Mesendoderm (in vitro differentiated cells): Measurements from ENCODE around the gene RAB6B.

ENCODE experiments used
- DNase-seq: peaks from one replicate; pipeline ENCODE4 v3.0.0; 2013
- H2AK5ac ChIP-seq: 2 replicates; pipeline ENCODE4 v1.6.1; 2013; ENCODE audit warnings: low read length, inconsistent platforms
- H2BK120ac ChIP-seq: 2 replicates; pipeline ENCODE4 v1.6.1; 2013; ENCODE audit warnings: low read depth, mild to moderate bottlenecking, low read length, moderate library complexity, mixed read lengths
- H2BK15ac ChIP-seq: replicated peaks from 2 replicates; pipeline ENCODE4 v1.6.1; 2013; ENCODE audit warnings: low read depth, mild to moderate bottlenecking, moderate library complexity
- H2BK5ac ChIP-seq: 2 replicates; pipeline ENCODE4 v1.6.1; 2013; ENCODE audit warnings: low read length, inconsistent platforms
- H3K18ac ChIP-seq: 2 replicates; pipeline ENCODE4 v1.6.1; 2013; ENCODE audit warnings: mild to moderate bottlenecking, low read length, mixed read lengths
- H3K23ac ChIP-seq: one replicate; pipeline ENCODE4 v1.6.1; 2013; ENCODE audit warnings: low read length
- H3K27ac ChIP-seq: 2 replicates; pipeline ENCODE4 v1.5.1; 2013; ENCODE audit warnings: low read depth, mild to moderate bottlenecking, inconsistent platforms, low read length, moderate library complexity
- H3K27me3 ChIP-seq: 2 replicates; pipeline ENCODE4 v1.6.1; 2013; ENCODE audit warnings: low read length, control low read depth, mild to moderate bottlenecking, inconsistent platforms; ENCODE audit not compliant: insufficient read depth, poor library complexity
- H3K36me3 ChIP-seq: 2 replicates; pipeline ENCODE4 v1.6.1; 2013; ENCODE audit warnings: low read length, inconsistent platforms; ENCODE audit not compliant: control insufficient read depth, insufficient read depth
- H3K4ac ChIP-seq: one replicate; pipeline ENCODE4 v1.6.1; 2013; ENCODE audit warnings: low read depth, mild to moderate bottlenecking, low read length, moderate library complexity
- H3K4me1 ChIP-seq: 2 replicates; pipeline ENCODE4 v1.6.1; 2013; ENCODE audit warnings: low read depth, low read length, inconsistent platforms; ENCODE audit not compliant: control insufficient read depth
- H3K4me2 ChIP-seq: 2 replicates; pipeline ENCODE4 v1.6.1; 2013; ENCODE audit warnings: low read length
- H3K4me3 ChIP-seq: 2 replicates; pipeline ENCODE4 v1.5.1; 2013; ENCODE audit warnings: mild to moderate bottlenecking, low read length
- H3K56ac ChIP-seq: one replicate; pipeline ENCODE4 v1.6.1; 2013; ENCODE audit warnings: low read length
- H3K79me1 ChIP-seq: 2 replicates; pipeline ENCODE4 v1.6.1; 2013; ENCODE audit warnings: low read length, inconsistent platforms
- H3K79me2 ChIP-seq: 2 replicates; pipeline ENCODE4 v1.6.1; 2013; ENCODE audit warnings: mild to moderate bottlenecking, low read length; ENCODE audit not compliant: control insufficient read depth, insufficient read depth
- H3K9ac ChIP-seq: 2 replicates; pipeline ENCODE4 v1.6.1; 2013; ENCODE audit warnings: low read length, inconsistent platforms
- H4K5ac ChIP-seq: one replicate; pipeline ENCODE4 v1.6.1; 2013; ENCODE audit warnings: low read length
- H4K8ac ChIP-seq: one replicate; pipeline ENCODE4 v1.6.1; 2013; ENCODE audit warnings: low read depth, mild to moderate bottlenecking, control low read depth, low read length, moderate library complexity
- WGBS: extraction: QIAGEN DNeasy Blood & Tissue Kit; methylation state at CpG from one replicate; pipeline ENCODE4 v1.1.7; 2013; ENCODE audit warnings: low lambda C conversion rate, missing lambda C conversion rate; ENCODE audit not compliant: insufficient coverage; ENCODE audit errors: extremely low coverage; 5-methylcytosine and 5-hydroxymethylcytosine counted together

The RAB6B gene

GRCh38 chr3:133825969-133826727 is 69.5 kb downstream of the RAB6B start:
- Histone ChIP-seq H3K23ac (no peak overlapping the region), H3K4me2 (no peak overlapping the region), H2AK5ac (no peak overlapping the region), H3K27ac (no peak overlapping the region), H2BK5ac (no peak overlapping the region), H3K79me2 (no peaks in the 10 kb centered on the region), H3K27me3 (no peaks in the 10 kb centered on the region), H3K4me1 (peaks cover 4% of the 10 kb centered on the region), H3K36me3 (no peaks in the 10 kb centered on the region), H3K18ac (no peak overlapping the region), H3K9ac (no peak overlapping the region), H3K4me3 (no peak overlapping the region), H3K56ac (no peak overlapping the region), H2BK15ac (no peak overlapping the region), H4K8ac (no peak overlapping the region), H2BK120ac (no peak overlapping the region), H3K4ac (no peak overlapping the region), H4K5ac (no peak overlapping the region), H3K79me1 (no peaks in the 10 kb centered on the region)
- DNase-seq: no peak
- WGBS: no CpG with 5 or more reads among the region's 12 CpGs

DNA sequence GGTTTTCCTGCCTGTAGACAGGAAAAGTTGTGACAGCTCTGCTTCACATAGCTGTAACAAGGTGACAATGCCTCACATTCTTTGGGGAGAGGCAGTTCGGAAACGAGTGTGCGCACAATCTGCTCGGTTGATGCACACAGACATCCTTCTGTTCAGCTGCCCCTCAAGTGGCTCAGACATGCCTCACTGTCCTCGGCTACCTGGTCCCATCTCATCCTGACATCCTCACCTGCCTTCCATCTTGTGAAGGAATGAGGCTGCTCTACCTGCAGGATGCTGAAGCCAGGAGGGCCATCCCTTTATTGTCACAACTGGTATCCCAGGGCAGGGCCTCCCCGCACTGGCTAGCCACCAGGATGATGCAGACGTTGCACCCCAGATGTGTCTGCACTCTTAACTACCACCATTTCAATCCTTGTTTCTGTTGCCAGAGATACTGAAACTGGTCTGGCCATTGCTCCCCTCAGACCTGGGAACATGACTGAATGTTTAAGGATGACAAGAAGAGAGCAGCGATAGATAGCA is 70.7 kb downstream of the RAB6B start:
- H3K4me1 ChIP-seq: peaks cover 4% of the 10 kb centered on the region
- H3K79me1 ChIP-seq: no peaks in the 10 kb centered on the region
- H3K4me2 ChIP-seq: no peak overlapping the region
- no CpG with 5 or more reads among the region's 8 CpGs for WGBS
- no peak overlapping the region for H3K23ac ChIP-seq
- H3K4me3 ChIP-seq: no peak overlapping the region
- H3K27me3 ChIP-seq: no peaks in the 10 kb centered on the region
- H2AK5ac ChIP-seq: no peak overlapping the region
- no peak overlapping the region for H2BK5ac ChIP-seq
- H2BK120ac ChIP-seq: no peak overlapping the region
- peaks cover 2% of the 10 kb centered on the region for H3K36me3 ChIP-seq
- no peak overlapping the region for H3K4ac ChIP-seq
- H3K27ac ChIP-seq: no peak overlapping the region
- H4K5ac ChIP-seq: no peak overlapping the region
- no peak overlapping the region for H2BK15ac ChIP-seq
- no peak overlapping the region for H3K18ac ChIP-seq
- no peak overlapping the region for H3K9ac ChIP-seq
- no peak overlapping the region for H3K56ac ChIP-seq
- no peak for DNase-seq
- no peaks in the 10 kb centered on the region for H3K79me2 ChIP-seq
- no peak overlapping the region for H4K8ac ChIP-seq

- Histone ChIP-seq H3K27ac (no peak overlapping the region), H2BK120ac (no peak overlapping the region), H3K36me3 (peaks cover 5% of the 10 kb centered on the region), H3K79me1 (no peaks in the 10 kb centered on the region), H3K4me2 (no peak overlapping the region), H4K5ac (no peak overlapping the region), H2AK5ac (no peak overlapping the region), H3K4me1 (peaks cover 4% of the 10 kb centered on the region), H3K56ac (no peak overlapping the region), H3K27me3 (no peaks in the 10 kb centered on the region), H3K4me3 (no peak overlapping the region), H3K23ac (no peak overlapping the region), H3K4ac (no peak overlapping the region), H3K18ac (no peak overlapping the region), H3K79me2 (no peaks in the 10 kb centered on the region), H4K8ac (no peak overlapping the region), H2BK5ac (no peak overlapping the region), H2BK15ac (no peak overlapping the region), H3K9ac (no peak overlapping the region)
- WGBS: no CpG with 5 or more reads among the region's 8 CpGs
- peak; percentile 89 for DNase-seq
Measured at GRCh38 chr3:133821767-133822638, 73.7 kb downstream of the RAB6B start.

GRCh38 chr3:133820889-133821675 is 74.6 kb downstream of the RAB6B start:
- H2BK120ac ChIP-seq: no peak overlapping the region
- no peak overlapping the region for H3K4me3 ChIP-seq
- H3K79me2 ChIP-seq: no peaks in the 10 kb centered on the region
- no peak overlapping the region for H3K23ac ChIP-seq
- H3K4me2 ChIP-seq: no peak overlapping the region
- H3K9ac ChIP-seq: no peak overlapping the region
- H3K4me1 ChIP-seq: peaks cover 4% of the 10 kb centered on the region
- no peaks in the 10 kb centered on the region for H3K79me1 ChIP-seq
- H3K18ac ChIP-seq: no peak overlapping the region
- no peak overlapping the region for H4K8ac ChIP-seq
- DNase-seq: no peak
- H3K4ac ChIP-seq: no peak overlapping the region
- no peaks in the 10 kb centered on the region for H3K27me3 ChIP-seq
- H4K5ac ChIP-seq: no peak overlapping the region
- no peak overlapping the region for H2BK5ac ChIP-seq
- no peak overlapping the region for H2BK15ac ChIP-seq
- no CpG with 5 or more reads among the region's 3 CpGs for WGBS
- H2AK5ac ChIP-seq: no peak overlapping the region
- no peak overlapping the region for H3K56ac ChIP-seq
- peaks cover 5% of the 10 kb centered on the region for H3K36me3 ChIP-seq
- H3K27ac ChIP-seq: no peak overlapping the region

DNA sequence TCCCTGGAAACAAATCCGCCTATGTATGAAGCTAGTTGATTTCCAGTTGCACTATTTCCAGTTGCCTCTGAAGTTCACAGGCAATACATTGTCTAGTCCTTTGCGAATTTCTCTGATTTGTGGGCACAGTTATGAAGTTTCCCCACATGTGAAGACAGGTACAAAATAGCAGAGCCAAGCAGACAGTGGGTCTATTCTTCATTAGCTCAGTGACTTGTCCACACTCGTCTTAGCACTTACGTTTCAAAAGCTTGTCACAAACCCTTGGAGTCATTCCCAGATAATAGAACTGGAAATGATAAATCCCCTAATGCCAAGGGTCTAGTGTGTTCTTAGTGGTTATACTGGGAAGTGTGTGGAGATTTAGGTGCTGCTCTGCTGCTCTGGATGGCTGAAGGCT is 75.6 kb downstream of the RAB6B start:
- H3K27ac ChIP-seq: no peak overlapping the region
- H3K23ac ChIP-seq: no peak overlapping the region

More for the DNA sequence above, 75.6 kb downstream of the RAB6B start:
- Histone ChIP-seq H3K18ac (no peak overlapping the region), H2BK15ac (no peak overlapping the region), H3K79me2 (no peaks in the 10 kb centered on the region), H2AK5ac (no peak overlapping the region), H3K56ac (no peak overlapping the region), H3K27me3 (no peaks in the 10 kb centered on the region), H3K4ac (no peak overlapping the region), H2BK5ac (no peak overlapping the region), H3K4me2 (no peak overlapping the region), H3K79me1 (no peaks in the 10 kb centered on the region), H3K9ac (no peak overlapping the region), H3K36me3 (peaks cover 5% of the 10 kb centered on the region), H4K5ac (no peak overlapping the region), H2BK120ac (no peak overlapping the region), H3K4me3 (no peak overlapping the region), H4K8ac (no peak overlapping the region), H3K4me1 (peaks cover 4% of the 10 kb centered on the region)
- no peak for DNase-seq
- no CpG with 5 or more reads among the region's 4 CpGs for WGBS
